ENCODE results near the gene DGKQ.

The DGKQ gene

GRCh38 chr4:973431-974397 is at the start of gene DGKQ:
TSS of gene DGKQ (minus strand) at chr4:973569. CDS start at chr4:973482, 87 bp downstream.
- peak within 1 kb of the TSS; percentile 19 to 46 for H3K27ac Mint-ChIP-seq
- peaks cover 33% of the 10 kb centered on the region for H3K4me1 Mint-ChIP-seq
- H3K9me3 Mint-ChIP-seq, result no peaks in the 10 kb centered on the region
- peak within 1 kb of the TSS; percentile 63 to 81 for H3K4me3 Mint-ChIP-seq
- ATAC-seq (peak; percentile 85), DNase-seq (peak; percentile 81 to 82)
- H3K27me3 Mint-ChIP-seq, result no peaks in the 10 kb centered on the region

- DNase-seq (no peak), ATAC-seq (no peak)
- peaks cover 10% of the 10 kb centered on the region for H3K4me1 Mint-ChIP-seq
- H3K9me3 Mint-ChIP-seq, result no peaks in the 10 kb centered on the region
- H3K27ac Mint-ChIP-seq, result no peak overlapping the region
- H3K27me3 Mint-ChIP-seq, result no peaks in the 10 kb centered on the region
- H3K4me3 Mint-ChIP-seq, result no peak overlapping the region
Measured at GRCh38 chr4:1022739-1023066, 49.3 kb upstream of the DGKQ start.

- DNase-seq, result no peak
- Mint-ChIP-seq H3K27me3 (no peaks in the 10 kb centered on the region), H3K4me1 (peaks cover 14% of the 10 kb centered on the region), H3K9me3 (no peaks in the 10 kb centered on the region), H3K27ac (no peak overlapping the region), H3K4me3 (no peak overlapping the region)
- ATAC-seq, result no peak
Measured at GRCh38 chr4:1022051-1022738, 48.8 kb upstream of the DGKQ start.

GRCh38 chr4:1021386-1022050 is 48.1 kb upstream of the DGKQ start:
- H3K27ac Mint-ChIP-seq, result no peak overlapping the region
- peaks cover 14% of the 10 kb centered on the region for H3K4me1 Mint-ChIP-seq
- DNase-seq (no peak), ATAC-seq (peak; percentile 13)
- H3K4me3 Mint-ChIP-seq, result no peak overlapping the region
- no peaks in the 10 kb centered on the region for H3K27me3 Mint-ChIP-seq
- no peaks in the 10 kb centered on the region for H3K9me3 Mint-ChIP-seq

GRCh38 chr4:1019729-1020470 is 46.5 kb upstream of the DGKQ start:
- DNase-seq, result no peak
- no peak for ATAC-seq
- Mint-ChIP-seq H3K27ac (no peak overlapping the region), H3K4me3 (no peak overlapping the region), H3K9me3 (no peaks in the 10 kb centered on the region), H3K27me3 (no peaks in the 10 kb centered on the region), H3K4me1 (peaks cover 6% of the 10 kb centered on the region)

GRCh38 chr4:1019320-1019719 is 46.0 kb upstream of the DGKQ start:
- peaks cover 8% of the 10 kb centered on the region for H3K4me1 Mint-ChIP-seq
- H3K4me3 Mint-ChIP-seq, result no peak overlapping the region
- ATAC-seq (no peak), DNase-seq (no peak)
- no peaks in the 10 kb centered on the region for H3K9me3 Mint-ChIP-seq
- H3K27ac Mint-ChIP-seq, result peak overlapping the region in 1 of 2 donors; percentile 54
- no peaks in the 10 kb centered on the region for H3K27me3 Mint-ChIP-seq

- Mint-ChIP-seq H3K4me3 (no peak overlapping the region), H3K27me3 (no peaks in the 10 kb centered on the region), H3K4me1 (peaks cover 17% of the 10 kb centered on the region), H3K27ac (peak overlapping the region in 1 of 2 donors; percentile 44), H3K9me3 (no peaks in the 10 kb centered on the region)
- no peak for DNase-seq
- ATAC-seq, result no peak
Measured at GRCh38 chr4:1018147-1019020, 45.0 kb upstream of the DGKQ start.

- H3K27me3 Mint-ChIP-seq, result no peaks in the 10 kb centered on the region
- no peaks in the 10 kb centered on the region for H3K9me3 Mint-ChIP-seq
- peaks cover 17% of the 10 kb centered on the region for H3K4me1 Mint-ChIP-seq
- DNase-seq, result no peak
- peak overlapping the region in 1 of 2 donors; percentile 44 for H3K27ac Mint-ChIP-seq
- H3K4me3 Mint-ChIP-seq, result no peak overlapping the region
- no peak for ATAC-seq
Measured at GRCh38 chr4:1017706-1018105, 44.3 kb upstream of the DGKQ start.

GRCh38 chr4:1017211-1017610 is 43.8 kb upstream of the DGKQ start:
- Mint-ChIP-seq H3K9me3 (no peaks in the 10 kb centered on the region), H3K27ac (no peak overlapping the region), H3K27me3 (no peaks in the 10 kb centered on the region), H3K4me3 (no peak overlapping the region), H3K4me1 (peaks cover 17% of the 10 kb centered on the region)
- ATAC-seq, result no peak
- no peak for DNase-seq

GRCh38 chr4:1015746-1016145 is 42.4 kb upstream of the DGKQ start:
- ATAC-seq (no peak), DNase-seq (no peak)
- Mint-ChIP-seq H3K4me1 (peaks cover 19% of the 10 kb centered on the region), H3K4me3 (no peak overlapping the region), H3K27me3 (no peaks in the 10 kb centered on the region), H3K27ac (no peak overlapping the region), H3K9me3 (no peaks in the 10 kb centered on the region)

- Mint-ChIP-seq H3K9me3 (no peaks in the 10 kb centered on the region), H3K4me1 (peaks cover 25% of the 10 kb centered on the region), H3K27me3 (no peaks in the 10 kb centered on the region), H3K4me3 (no peak overlapping the region), H3K27ac (no peak overlapping the region)
- ATAC-seq, result no peak
- no peak for DNase-seq
Measured at GRCh38 chr4:1015179-1015578, 41.8 kb upstream of the DGKQ start.

GRCh38 chr4:1014291-1015167 is 41.2 kb upstream of the DGKQ start:
- Mint-ChIP-seq H3K4me1 (peaks cover 26% of the 10 kb centered on the region), H3K9me3 (no peaks in the 10 kb centered on the region), H3K4me3 (no peak overlapping the region), H3K27ac (no peak overlapping the region), H3K27me3 (no peaks in the 10 kb centered on the region)
- ATAC-seq, result no peak
- no peak for DNase-seq

GRCh38 chr4:1013225-1014073 is 40.1 kb upstream of the DGKQ start:
- DNase-seq, result no peak
- Mint-ChIP-seq H3K9me3 (no peaks in the 10 kb centered on the region), H3K4me1 (peaks cover 34% of the 10 kb centered on the region), H3K27ac (no peak overlapping the region), H3K27me3 (peaks cover 10% of the 10 kb centered on the region), H3K4me3 (peak overlapping the region in 1 of 2 donors; percentile 35)
- ATAC-seq, result no peak

Measured in stimulated activated naive CD8-positive, alpha-beta T cell treated with anti-CD3 and anti-CD28 coated beads, Interleukin-15, amount 100 ng/mL, for 72 hours (primary cell).